Caco-2 (cell line): Measurements from ENCODE around the gene ACP6. TPM values are rescaled to one million over a fixed set of nuclear protein-coding genes. Genes with fewer than 3 reads are reported as not detected.

Experiments
- BruUV-seq: library from RNA; stranded (reverse); fragments of 400-500 nt; replicated peaks from 2 replicates; lab custom pipeline; 2021; lab: Mats Ljungman, UMichigan
- CTCF ChIA-PET: fragments of 300-600 bp; sonication (Branson Sonifier 250); formaldehyde crosslinking; loops from one replicate; lab custom pipeline; 2022; ENCODE audit warnings: antibody characterized with exemption; lab: Charles Lee
- POLR2A ChIA-PET: fragments of 300-600 bp; sonication (Branson Sonifier 250); formaldehyde crosslinking; loops from one replicate; lab custom pipeline; 2022; ENCODE audit warnings: antibody characterized with exemption; lab: Charles Lee
- DNase-seq, 2 experiments: peaks; one replicate each; pipeline versions ENCODE4 v3.0.0 to v3.0.0-alpha.2; 2020 to 2022
- H3K27me3 ChIP-seq: replicated peaks from 2 replicates; pipeline ENCODE4 v1.6.0; 2011; ENCODE audit warnings: low read length; ENCODE audit not compliant: control insufficient read depth, insufficient read depth
- H3K36me3 ChIP-seq: 2 replicates; pipeline ENCODE4 v1.5.1; 2011; ENCODE audit warnings: low read length; ENCODE audit not compliant: control insufficient read depth, insufficient read depth
- H3K4me1 ChIP-seq: fragments of 250-450 bp; sonication (Bioruptor Pico); 2 replicates; pipeline ENCODE4 v1.5.1; 2020; ENCODE audit warnings: mild to moderate bottlenecking
- H3K4me3 ChIP-seq: 2 replicates; pipeline ENCODE4 v1.5.1; 2011; ENCODE audit warnings: low read depth, mild to moderate bottlenecking, control low read depth, low read length
- H3K9me3 ChIP-seq: fragments of 250-450 bp; sonication (Bioruptor Pico); 2 replicates; pipeline ENCODE4 v1.5.1; 2020; ENCODE audit warnings: mild to moderate bottlenecking, moderate library complexity
- H3K27ac Mint-ChIP-seq: one replicate; pipeline ENCODE4 v1.8.0; 2022; ENCODE audit warnings: mixed read lengths; ENCODE audit not compliant: unreplicated experiment
- H3K27me3 Mint-ChIP-seq: one replicate; pipeline ENCODE4 v1.8.0; 2022; ENCODE audit warnings: mixed read lengths; ENCODE audit not compliant: insufficient read depth, unreplicated experiment
- H3K36me3 Mint-ChIP-seq: one replicate; pipeline ENCODE4 v1.8.0; 2022; ENCODE audit warnings: mild to moderate bottlenecking, mixed read lengths; ENCODE audit not compliant: insufficient read depth, unreplicated experiment
- H3K4me1 Mint-ChIP-seq: one replicate; pipeline ENCODE4 v1.8.0; 2022; ENCODE audit warnings: low read depth, mixed read lengths; ENCODE audit not compliant: unreplicated experiment
- H3K4me3 Mint-ChIP-seq: one replicate; pipeline ENCODE4 v1.8.0; 2022; ENCODE audit warnings: mild to moderate bottlenecking, moderate library complexity, mixed read lengths; ENCODE audit not compliant: unreplicated experiment
- H3K9me3 Mint-ChIP-seq: one replicate; pipeline ENCODE4 v1.8.0; 2022; ENCODE audit warnings: mixed read lengths; ENCODE audit not compliant: unreplicated experiment
- intact Hi-C: fragments of 100-400 bp; cut with micrococcal nuclease; formaldehyde crosslinking; loops from one replicate; pipeline ENCODE4 v1.10.0; 2022; ENCODE audit not compliant: unreplicated experiment
- total RNA-seq: library from RNA; stranded (reverse); gene quantifications from 2 replicates; pipeline ENCODE4 v1.2.3, GENCODE V29; 2022
- TF ChIP-seq, protein P1 (sequence below), 2 experiments: fragments of 200-600 bp in 1 of 2; IDR thresholded peaks; 1 replicate in 1 of 2; 2 replicates in 1 of 2; pipeline versions ENCODE4 v1.5.1 to v1.8.0; 2011 to 2022; ENCODE audit warnings: antibody characterized with exemption in 1 of 2, control low read depth in 1 of 2, inconsistent platforms in 1 of 2, low read depth in 1 of 2, low read length in 1 of 2, mild to moderate bottlenecking in 1 of 2, moderate library complexity in 1 of 2; ENCODE audit not compliant: insufficient read depth in 1 of 2, severe bottlenecking in 1 of 2, unreplicated experiment in 1 of 2

The ACP6 gene
- total RNA-seq, 1 experiment from 2014 or later: 24.6 TPM

- DNase-seq: no peak
- BruUV-seq: no TSS peak
- Mint-ChIP-seq H3K4me1 (no peaks in the 10 kb centered on the region), H3K27ac (no peak overlapping the region), H3K36me3 (no peaks in the 10 kb centered on the region), H3K9me3 (no peaks in the 10 kb centered on the region), H3K4me3 (no peak overlapping the region), H3K27me3 (no peaks in the 10 kb centered on the region)
- Histone ChIP-seq H3K4me1 (peaks cover 7% of the 10 kb centered on the region; the same call in 1 of the 2 replicates), H3K9me3 (no peaks in the 10 kb centered on the region), H3K27me3 (no peaks in the 10 kb centered on the region), H3K36me3 (peaks cover 1% of the 10 kb centered on the region), H3K4me3 (no peak overlapping the region)
- TF ChIP-seq, protein P1, sequence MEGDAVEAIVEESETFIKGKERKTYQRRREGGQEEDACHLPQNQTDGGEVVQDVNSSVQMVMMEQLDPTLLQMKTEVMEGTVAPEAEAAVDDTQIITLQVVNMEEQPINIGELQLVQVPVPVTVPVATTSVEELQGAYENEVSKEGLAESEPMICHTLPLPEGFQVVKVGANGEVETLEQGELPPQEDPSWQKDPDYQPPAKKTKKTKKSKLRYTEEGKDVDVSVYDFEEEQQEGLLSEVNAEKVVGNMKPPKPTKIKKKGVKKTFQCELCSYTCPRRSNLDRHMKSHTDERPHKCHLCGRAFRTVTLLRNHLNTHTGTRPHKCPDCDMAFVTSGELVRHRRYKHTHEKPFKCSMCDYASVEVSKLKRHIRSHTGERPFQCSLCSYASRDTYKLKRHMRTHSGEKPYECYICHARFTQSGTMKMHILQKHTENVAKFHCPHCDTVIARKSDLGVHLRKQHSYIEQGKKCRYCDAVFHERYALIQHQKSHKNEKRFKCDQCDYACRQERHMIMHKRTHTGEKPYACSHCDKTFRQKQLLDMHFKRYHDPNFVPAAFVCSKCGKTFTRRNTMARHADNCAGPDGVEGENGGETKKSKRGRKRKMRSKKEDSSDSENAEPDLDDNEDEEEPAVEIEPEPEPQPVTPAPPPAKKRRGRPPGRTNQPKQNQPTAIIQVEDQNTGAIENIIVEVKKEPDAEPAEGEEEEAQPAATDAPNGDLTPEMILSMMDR (IDR thresholded peaks at IDR 0.05; ENCODE audit: insufficient read depth in 1 of 2, low read depth in 1 of 2, low read length in 1 of 2, severe bottlenecking in 1 of 2, unreplicated experiment in 1 of 2): no peak
- intact Hi-C loops: no loop called here
- ChIA-PET CTCF (no interaction called here), POLR2A (no interaction called here)
These were observed 26.4 kb downstream of the ACP6 start for GRCh38 chr1:147643974-147644373.

- no peak overlapping the region for H3K4me3 ChIP-seq
- peaks cover 1% of the 10 kb centered on the region for H3K36me3 ChIP-seq
- Mint-ChIP-seq H3K27ac (no peak overlapping the region), H3K9me3 (no peaks in the 10 kb centered on the region), H3K4me1 (no peaks in the 10 kb centered on the region), H3K36me3 (no peaks in the 10 kb centered on the region), H3K4me3 (no peak overlapping the region), H3K27me3 (no peaks in the 10 kb centered on the region)
- H3K27me3 ChIP-seq: no peaks in the 10 kb centered on the region
- H3K4me1 ChIP-seq: peaks cover 9% of the 10 kb centered on the region; the same call in 1 of the 2 replicates
- peak; percentile 53 to 73 for DNase-seq
- TF ChIP-seq, protein P1 (IDR thresholded peaks at IDR 0.05; ENCODE audit: insufficient read depth in 1 of 2, low read depth in 1 of 2, low read length in 1 of 2, severe bottlenecking in 1 of 2, unreplicated experiment in 1 of 2): peak; percentile 79 to 88
- intact Hi-C loops: no loop called here
- POLR2A ChIA-PET: no interaction called here
- CTCF ChIA-PET: interaction anchor here (0.6 to 1.4 kb wide), 3 partner anchors 10 to 110 kb away, joined by 3 to 6 read pairs (median 4); no protein-coding TSS in a partner anchor
- no TSS peak for BruUV-seq
- H3K9me3 ChIP-seq: no peaks in the 10 kb centered on the region
These were observed 28.4 kb downstream of the ACP6 start for GRCh38 chr1:147641695-147642592.

- no peak overlapping the region for H3K4me3 ChIP-seq
- no peak overlapping the region for H3K4me3 Mint-ChIP-seq
- ChIA-PET CTCF (interaction anchor here (0.7 to 1.4 kb wide), 2 partner anchors 10 to 29 kb away, joined by 3 to 6 read pairs; no protein-coding TSS in a partner anchor), POLR2A (no interaction called here)
- no peak overlapping the region for H3K27ac Mint-ChIP-seq
- intact Hi-C loops: no loop called here
- no peaks in the 10 kb centered on the region for H3K27me3 Mint-ChIP-seq
- no peaks in the 10 kb centered on the region for H3K9me3 ChIP-seq
- H3K27me3 ChIP-seq: no peaks in the 10 kb centered on the region
- peaks cover 15% of the 10 kb centered on the region for H3K4me1 ChIP-seq
- no peak for DNase-seq
- TF ChIP-seq, protein P1 (IDR thresholded peaks at IDR 0.05; ENCODE audit: insufficient read depth in 1 of 2, low read depth in 1 of 2, low read length in 1 of 2, severe bottlenecking in 1 of 2, unreplicated experiment in 1 of 2): no peak
- no peaks in the 10 kb centered on the region for H3K36me3 Mint-ChIP-seq
- BruUV-seq: no TSS peak
- H3K9me3 Mint-ChIP-seq: no peaks in the 10 kb centered on the region
- H3K36me3 ChIP-seq: peaks cover 1% of the 10 kb centered on the region
- peaks cover 4% of the 10 kb centered on the region for H3K4me1 Mint-ChIP-seq
These were observed 29.0 kb downstream of the ACP6 start for GRCh38 chr1:147641291-147641690.
